DOHH2 (cell line): ENCODE measurements around the gene MRPS16.

Experiments
- H3F3A ChIP-seq: fragments of 200-600 bp; sonication (generic), shearing (Covaris generic); 2 replicates; pipeline ENCODE4 v1.6.0; 2016; ENCODE audit warnings: antibody characterized with exemption, mild to moderate bottlenecking; ENCODE audit not compliant: control insufficient read depth, insufficient read depth
- H3K27ac ChIP-seq: fragments of 200-600 bp; sonication (generic); 2 replicates; pipeline ENCODE4 v1.5.1; 2014; ENCODE audit warnings: low read depth, mild to moderate bottlenecking, low read length, moderate library complexity
- H3K27me3 ChIP-seq: fragments of 200-600 bp; sonication (generic); 2 replicates; pipeline ENCODE4 v1.6.1; 2014; ENCODE audit warnings: mild to moderate bottlenecking, low read length, mixed read lengths; ENCODE audit not compliant: control insufficient read depth
- H3K36me3 ChIP-seq: fragments of 200-600 bp; sonication (generic); 2 replicates; pipeline ENCODE4 v1.6.1; 2014; ENCODE audit warnings: mild to moderate bottlenecking, low read length, moderate library complexity, mixed read lengths; ENCODE audit not compliant: control insufficient read depth
- H3K4me1 ChIP-seq: fragments of 200-600 bp; sonication (generic); 2 replicates; pipeline ENCODE4 v1.6.1; 2014; ENCODE audit warnings: mild to moderate bottlenecking, low read length, mixed read lengths; ENCODE audit not compliant: control insufficient read depth
- H3K4me2 ChIP-seq: fragments of 200-600 bp; sonication (generic); 2 replicates; pipeline ENCODE4 v1.6.0; 2014; ENCODE audit warnings: mild to moderate bottlenecking, low read length, moderate library complexity
- H3K4me3 ChIP-seq: fragments of 200-600 bp; sonication (generic); 2 replicates; pipeline ENCODE4 v1.5.1; 2014; ENCODE audit warnings: mild to moderate bottlenecking, low read length, mixed read lengths
- H3K79me2 ChIP-seq: fragments of 200-600 bp; sonication (generic); 2 replicates; pipeline ENCODE4 v1.6.1; 2014; ENCODE audit warnings: mild to moderate bottlenecking, low read length, mixed read lengths; ENCODE audit not compliant: control insufficient read depth
- H3K9me2 ChIP-seq: fragments of 200-600 bp; sonication (generic); replicated peaks from 2 replicates; pipeline ENCODE4 v1.6.1; 2014; ENCODE audit warnings: mild to moderate bottlenecking, low read length, mixed read lengths; ENCODE audit not compliant: control insufficient read depth
- H3K9me3 ChIP-seq: fragments of 200-600 bp; sonication (generic); 2 replicates; pipeline ENCODE4 v1.6.1; 2014; ENCODE audit warnings: antibody characterized with exemption, low read length, mixed read lengths; ENCODE audit not compliant: control insufficient read depth, insufficient read depth
- H4K20me1 ChIP-seq: fragments of 200-600 bp; sonication (generic); 2 replicates; pipeline ENCODE4 v1.6.0; 2014; ENCODE audit warnings: low read depth, mild to moderate bottlenecking, antibody characterized with exemption, low read length, moderate library complexity; ENCODE audit not compliant: control insufficient read depth, insufficient read depth
- EZH2phosphoT487 ChIP-seq: fragments of 200-600 bp; sonication (generic); IDR thresholded peaks from 2 replicates; pipeline ENCODE4 v1.6.1; 2017; ENCODE audit warnings: borderline replicate concordance, mild to moderate bottlenecking, antibody characterized with exemption, low read length, moderate library complexity, mixed read lengths
- TF ChIP-seq, protein P1 (sequence below): fragments of 200-600 bp; sonication (generic); IDR thresholded peaks from one replicate; pipeline ENCODE4 v1.5.1; 2014; ENCODE audit warnings: antibody characterized with exemption, mild to moderate bottlenecking, low read depth, low read length; ENCODE audit not compliant: poor library complexity, severe bottlenecking

Gene MRPS16

GRCh38 chr10:73218431-73219191 is 33.8 kb downstream of the MRPS16 start:
- Histone ChIP-seq H3K27me3 (no peaks in the 10 kb centered on the region), H3K4me2 (no peak overlapping the region)

GRCh38 chr10:73217628-73218027 is 34.8 kb downstream of the MRPS16 start:
- H3K79me2 ChIP-seq = no peaks in the 10 kb centered on the region
- H3K9me3 ChIP-seq = no peaks in the 10 kb centered on the region
- no peak for TF ChIP-seq EZH2phosphoT487
- TF ChIP-seq, protein P1, sequence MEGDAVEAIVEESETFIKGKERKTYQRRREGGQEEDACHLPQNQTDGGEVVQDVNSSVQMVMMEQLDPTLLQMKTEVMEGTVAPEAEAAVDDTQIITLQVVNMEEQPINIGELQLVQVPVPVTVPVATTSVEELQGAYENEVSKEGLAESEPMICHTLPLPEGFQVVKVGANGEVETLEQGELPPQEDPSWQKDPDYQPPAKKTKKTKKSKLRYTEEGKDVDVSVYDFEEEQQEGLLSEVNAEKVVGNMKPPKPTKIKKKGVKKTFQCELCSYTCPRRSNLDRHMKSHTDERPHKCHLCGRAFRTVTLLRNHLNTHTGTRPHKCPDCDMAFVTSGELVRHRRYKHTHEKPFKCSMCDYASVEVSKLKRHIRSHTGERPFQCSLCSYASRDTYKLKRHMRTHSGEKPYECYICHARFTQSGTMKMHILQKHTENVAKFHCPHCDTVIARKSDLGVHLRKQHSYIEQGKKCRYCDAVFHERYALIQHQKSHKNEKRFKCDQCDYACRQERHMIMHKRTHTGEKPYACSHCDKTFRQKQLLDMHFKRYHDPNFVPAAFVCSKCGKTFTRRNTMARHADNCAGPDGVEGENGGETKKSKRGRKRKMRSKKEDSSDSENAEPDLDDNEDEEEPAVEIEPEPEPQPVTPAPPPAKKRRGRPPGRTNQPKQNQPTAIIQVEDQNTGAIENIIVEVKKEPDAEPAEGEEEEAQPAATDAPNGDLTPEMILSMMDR = no peak
- H3K9me2 ChIP-seq = no peaks in the 10 kb centered on the region
- H3F3A ChIP-seq = no peaks in the 10 kb centered on the region
- H3K4me2 ChIP-seq = no peak overlapping the region
- H3K36me3 ChIP-seq = peaks cover 17% of the 10 kb centered on the region
- H3K27ac ChIP-seq = no peak overlapping the region
- H3K27me3 ChIP-seq = no peaks in the 10 kb centered on the region
- H3K4me3 ChIP-seq = no peak overlapping the region
- H3K4me1 ChIP-seq = no peaks in the 10 kb centered on the region
- H4K20me1 ChIP-seq = no peaks in the 10 kb centered on the region

More at GRCh38 chr10:73218431-73219191, 33.8 kb downstream of the MRPS16 start:
- peaks cover 17% of the 10 kb centered on the region for H3K36me3 ChIP-seq
- no peaks in the 10 kb centered on the region for H4K20me1 ChIP-seq
- H3K9me3 ChIP-seq = no peaks in the 10 kb centered on the region
- H3F3A ChIP-seq = no peaks in the 10 kb centered on the region
- H3K4me3 ChIP-seq = no peak overlapping the region
- H3K27ac ChIP-seq = no peak overlapping the region
- no peaks in the 10 kb centered on the region for H3K79me2 ChIP-seq
- H3K4me1 ChIP-seq = no peaks in the 10 kb centered on the region
- H3K9me2 ChIP-seq = no peaks in the 10 kb centered on the region
- TF ChIP-seq, protein P1 = peak; percentile 63
- TF ChIP-seq EZH2phosphoT487 = no peak

- Histone ChIP-seq H3K4me2 (no peak overlapping the region), H3K36me3 (peaks cover 17% of the 10 kb centered on the region), H3F3A (no peaks in the 10 kb centered on the region), H3K9me3 (no peaks in the 10 kb centered on the region), H3K27me3 (no peaks in the 10 kb centered on the region), H3K9me2 (no peaks in the 10 kb centered on the region), H4K20me1 (no peaks in the 10 kb centered on the region), H3K79me2 (no peaks in the 10 kb centered on the region), H3K4me3 (no peak overlapping the region), H3K4me1 (no peaks in the 10 kb centered on the region), H3K27ac (no peak overlapping the region)
- no peak for TF ChIP-seq EZH2phosphoT487
- TF ChIP-seq, protein P1 = no peak
These were observed 36.7 kb downstream of the MRPS16 start for GRCh38 chr10:73215749-73216148.
